ENCODE data around the gene MMP21.

- TF ChIP-seq CTCF (IDR thresholded peaks at IDR 0.05; ENCODE audit: borderline replicate concordance, extremely low read depth, low read length, poor library complexity, severe bottlenecking), result no peak
- TF ChIP-seq EZH2 (IDR thresholded peaks at IDR 0.05; ENCODE audit: borderline replicate concordance, low read depth, low read length, severe bottlenecking), result no peak
Observed at GRCh38 chr10:125788156-125789034, 12.8 kb upstream of the MMP21 start.

Data from DND-41 (cell line).